NCI-H1105 (cell line): ENCODE results near the gene WDR7.

ENCODE experiments used
- DNase-seq: peaks from one replicate; lab custom pipeline; 2025; lab: John Stamatoyannopoulos, UW

The WDR7 gene

GRCh38 chr18:57081899-57082298 is 430.7 kb downstream of the WDR7 start:
- no peak for DNase-seq

GRCh38 chr18:57083485-57083884 is 432.3 kb downstream of the WDR7 start:
- no peak for DNase-seq

- no peak for DNase-seq
Observed at GRCh38 chr18:57084331-57085271, 433.4 kb downstream of the WDR7 start.

- no peak for DNase-seq
Observed at GRCh38 chr18:57085371-57085770, 434.2 kb downstream of the WDR7 start.

- DNase-seq: no peak
Observed at GRCh38 chr18:57086163-57086562, 435.0 kb downstream of the WDR7 start.
